HG03558 (cell line): ENCODE results near the gene NOP10.
A peak's percentile ranks its signal among the peaks of the same experiment; 100 is the strongest.
"Not testable (repeated sequence)": the region's sequence is repeated elsewhere in the genome, so short reads cannot be mapped to it uniquely, and the experiment has no call there.

Experiments used
- ATAC-seq: cut with Tn5 transposase; IDR thresholded peaks from one replicate; pipeline ENCODE4 v1.9.1; 2021; ENCODE audit warnings: moderate number of reproducible peaks; ENCODE audit not compliant: unreplicated experiment; ENCODE audit errors: extremely low read depth

NOP10 gene

DNA sequence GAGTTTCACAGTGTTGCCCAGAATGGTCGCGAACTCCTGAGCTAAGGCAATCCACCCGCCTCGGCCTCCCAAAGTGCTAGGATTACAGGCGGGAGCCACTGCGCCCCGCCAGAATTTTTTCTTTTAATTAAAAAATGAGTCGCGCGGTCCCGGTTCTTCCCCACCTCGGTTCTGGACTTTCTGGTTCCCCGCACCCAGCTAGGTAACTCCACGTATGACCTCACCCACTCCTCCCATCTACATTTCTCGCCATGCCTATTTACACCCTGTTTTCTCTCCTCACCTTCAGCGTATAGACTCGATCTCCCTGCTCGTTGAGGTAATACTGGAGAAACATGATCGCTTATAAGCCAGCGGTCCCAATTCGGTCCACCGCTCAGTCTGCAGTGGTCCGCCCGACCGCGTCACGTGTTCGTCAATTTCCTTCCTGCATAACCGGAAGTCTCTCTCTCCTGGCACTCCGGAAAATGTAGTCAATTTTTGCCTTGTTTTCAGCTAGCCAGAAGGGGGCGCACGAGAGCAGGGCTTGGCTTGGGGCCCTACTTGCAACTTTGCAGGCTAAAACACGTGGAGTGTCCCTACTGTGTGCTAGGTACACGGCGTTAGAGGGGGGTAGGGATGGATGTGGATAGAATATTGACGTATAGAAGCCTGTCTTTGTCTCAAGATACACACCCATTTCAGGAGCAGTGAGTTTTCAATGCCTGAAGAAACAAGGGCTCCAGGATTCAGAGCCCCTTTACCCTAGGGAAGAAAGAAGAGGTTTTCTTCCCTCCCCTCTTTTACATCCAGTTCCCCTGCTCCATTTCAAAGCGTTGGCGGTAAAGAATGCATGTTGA is at the start of gene NOP10, which contains the start of gene NUTM1:
Gene NOP10, minus strand, starts transcription at position 400 of the 839 bp plus-strand sequence. Its CDS starts 63 bp downstream, at position 337.
Gene NUTM1, plus strand, starts transcription at position 579 of the 839 bp plus-strand sequence. CDS start 382 bp downstream, outside the sequence.
- ATAC-seq = peak; percentile 76

DNA sequence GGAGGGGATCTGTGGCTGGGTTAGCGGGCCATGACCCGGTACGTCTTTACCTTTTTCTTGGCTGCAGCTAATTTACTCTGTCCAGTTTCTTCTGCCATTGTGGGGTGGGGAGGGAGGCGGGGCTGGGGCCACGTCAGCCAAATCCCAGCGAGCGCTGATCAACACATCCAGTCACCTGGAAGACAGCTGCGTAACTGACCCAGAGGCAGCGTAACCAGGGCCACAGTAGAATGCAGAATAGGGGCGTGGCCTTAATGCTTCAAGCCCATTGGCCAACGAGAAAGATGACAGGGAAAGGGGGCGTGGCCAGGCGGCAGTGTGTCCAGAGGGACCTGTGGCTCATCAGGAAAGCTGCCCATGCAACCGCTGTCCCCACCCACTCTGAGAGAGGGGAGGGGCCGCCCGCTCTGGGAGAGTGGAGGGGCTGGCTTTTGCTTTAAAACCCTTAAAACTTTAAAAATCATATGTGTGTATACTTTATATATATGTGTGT is 46.7 kb upstream of the NOP10 start:
- ATAC-seq = not testable (repeated sequence)

- not testable (repeated sequence) for ATAC-seq
Measured at GRCh38 chr15:34381829-34382521, 39.0 kb upstream of the NOP10 start.

DNA sequence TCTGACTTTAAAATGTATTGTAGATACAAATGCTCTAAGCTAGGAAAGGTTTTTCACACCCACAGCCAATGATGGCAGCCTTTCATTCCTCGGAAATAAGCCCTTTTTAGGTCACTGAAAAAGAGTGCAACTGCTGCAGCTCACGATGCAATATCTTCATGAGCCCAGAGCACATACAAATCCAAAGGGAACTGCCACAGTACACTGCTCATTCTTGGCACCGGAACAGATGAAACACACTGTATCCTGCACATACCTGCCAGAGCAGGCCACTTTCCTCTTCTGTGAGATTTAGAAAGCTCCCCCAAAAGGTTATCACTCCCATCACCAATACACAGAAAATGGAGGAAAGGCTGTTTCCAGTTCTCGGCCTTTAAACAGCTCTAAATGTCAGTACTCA is 37.6 kb upstream of the NOP10 start:
- ATAC-seq = not testable (repeated sequence)

GRCh38 chr15:34376856-34377255 is 33.9 kb upstream of the NOP10 start:
- ATAC-seq = no peak

DNA sequence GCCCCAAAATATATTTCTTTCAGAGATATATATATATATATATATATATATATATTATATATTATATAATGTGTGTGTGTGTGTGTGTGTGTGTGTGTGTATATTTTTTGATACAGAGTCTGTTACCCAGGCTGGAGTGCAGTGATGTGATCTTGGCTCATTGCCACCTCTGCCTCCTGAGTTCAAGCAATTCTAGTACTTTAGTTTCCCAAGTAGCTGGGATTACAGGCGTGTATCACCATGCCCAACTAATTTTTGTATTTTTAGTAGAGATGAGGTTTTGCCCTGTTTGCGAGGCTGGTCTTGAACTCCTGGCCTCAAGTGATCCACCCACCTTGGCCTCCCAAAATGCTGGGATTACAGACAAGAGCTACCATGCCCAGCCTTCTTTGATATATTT is 32.6 kb upstream of the NOP10 start:
- not testable (repeated sequence) for ATAC-seq

DNA sequence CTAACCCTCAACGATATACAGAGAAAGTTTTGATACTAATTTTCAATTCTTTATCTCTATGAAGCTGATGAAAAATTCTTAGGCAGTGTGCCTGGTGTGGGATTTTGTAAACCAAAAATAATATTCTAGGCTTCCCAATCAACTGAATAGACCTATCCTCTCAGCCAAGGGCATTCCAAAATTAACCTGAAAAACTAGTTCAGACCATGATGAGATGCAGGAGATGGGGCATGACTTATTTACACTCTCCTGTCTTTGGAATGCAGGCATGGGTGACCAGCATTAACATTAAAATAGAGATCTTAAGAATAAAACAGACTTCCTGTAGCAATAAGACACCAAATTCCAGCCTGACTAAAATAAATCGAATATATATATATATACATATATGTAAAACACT is 31.9 kb upstream of the NOP10 start:
- no peak for ATAC-seq

- no peak for ATAC-seq
Measured at GRCh38 chr15:34373951-34374350, 31.0 kb upstream of the NOP10 start.

DNA sequence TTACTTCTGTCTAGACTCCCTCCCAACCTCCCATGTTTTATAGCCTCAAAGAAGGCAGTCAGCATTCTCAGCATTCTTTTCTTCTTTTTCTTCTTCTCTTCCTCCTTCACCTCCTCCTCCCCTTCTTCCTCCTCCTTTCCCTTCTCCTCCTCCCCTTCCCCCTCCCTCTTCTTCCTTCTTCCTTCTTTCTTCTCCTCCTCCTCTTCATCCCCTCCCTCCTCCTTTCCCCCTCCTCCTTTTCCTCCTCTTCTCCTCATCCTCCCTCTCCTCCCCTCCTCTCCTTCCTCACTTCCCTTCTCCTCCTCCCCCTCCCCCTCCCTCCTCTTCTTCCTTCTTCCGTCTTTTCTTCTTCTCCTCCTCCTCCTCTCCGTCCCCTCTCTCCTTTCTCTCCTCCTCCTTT is 27.7 kb upstream of the NOP10 start:
- ATAC-seq = no peak

DNA sequence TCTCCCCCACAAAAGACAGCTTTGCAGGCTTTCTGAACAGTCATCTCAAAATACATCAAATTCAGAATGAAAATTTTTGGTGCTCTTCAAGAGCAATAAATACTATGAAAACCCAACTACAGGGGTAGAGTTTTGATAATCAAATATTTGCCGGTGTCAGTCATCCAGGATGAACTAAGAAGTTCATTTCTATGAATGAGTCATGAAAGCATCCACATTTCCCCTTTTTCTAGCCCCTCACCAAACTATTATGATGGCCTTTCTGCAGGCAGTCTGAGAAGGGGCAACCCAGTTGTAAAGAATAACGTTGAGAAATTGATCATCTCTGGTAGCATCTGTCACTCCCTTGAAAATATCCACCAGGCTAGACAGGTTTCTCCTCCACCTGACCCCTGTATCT is 27.2 kb upstream of the NOP10 start:
- no peak for ATAC-seq

DNA sequence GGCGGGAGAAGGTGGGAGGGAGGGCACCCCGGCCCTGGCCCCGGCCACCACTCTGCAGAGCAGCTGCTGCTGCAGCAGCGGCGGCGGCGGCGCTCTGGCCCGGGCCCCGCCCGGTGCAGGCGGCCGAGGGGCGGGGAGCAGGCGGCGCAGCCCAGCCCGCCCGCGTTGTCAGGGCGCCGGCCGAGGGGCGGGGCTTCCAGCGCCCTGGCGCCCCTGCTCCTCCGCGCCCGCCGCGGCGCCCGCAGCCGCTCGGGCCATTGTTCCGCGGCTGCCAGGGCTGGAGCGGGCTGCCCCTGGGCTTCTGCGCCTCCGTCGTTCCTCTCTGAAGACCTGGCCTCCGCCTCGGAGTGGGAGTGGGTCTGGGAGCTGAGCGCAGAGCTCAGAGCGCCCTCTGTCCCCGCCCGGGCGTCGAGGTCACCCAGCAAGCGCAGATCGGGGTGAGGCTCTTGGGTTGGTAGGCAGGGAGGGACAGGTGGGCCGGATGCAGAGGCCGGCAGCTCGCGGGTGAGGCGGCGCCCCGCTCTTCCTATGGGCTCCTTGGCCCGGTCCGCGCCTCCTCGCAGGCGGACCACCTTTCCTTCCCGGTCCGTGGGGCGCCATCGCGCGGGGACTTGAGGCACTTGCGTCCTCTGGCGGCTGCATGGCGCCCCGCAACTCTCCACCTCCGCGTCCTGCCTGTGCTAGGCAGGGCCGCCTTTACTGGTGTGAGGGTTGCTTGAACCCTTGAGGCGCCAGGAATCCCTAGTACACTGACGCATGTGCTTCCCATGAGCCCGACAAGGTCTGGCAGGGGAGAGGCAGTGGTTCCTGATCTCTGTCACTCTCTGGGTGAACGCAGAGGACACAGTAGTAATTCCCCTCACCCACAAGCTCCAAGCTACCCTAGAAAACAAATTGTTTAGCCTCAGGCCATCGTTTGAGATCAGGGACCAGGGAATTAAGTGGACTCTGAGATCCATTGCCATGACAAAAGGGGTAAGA is 24.5 kb upstream of the NOP10 start, which contains the start of gene LPCAT4:
Gene LPCAT4, minus strand, starts transcription at position 96 of the 981 bp plus-strand sequence. CDS start 96 bp downstream, outside the sequence.
- ATAC-seq = peak; percentile 54

GRCh38 chr15:34366271-34367065 is 23.5 kb upstream of the NOP10 start:
- no peak for ATAC-seq

DNA sequence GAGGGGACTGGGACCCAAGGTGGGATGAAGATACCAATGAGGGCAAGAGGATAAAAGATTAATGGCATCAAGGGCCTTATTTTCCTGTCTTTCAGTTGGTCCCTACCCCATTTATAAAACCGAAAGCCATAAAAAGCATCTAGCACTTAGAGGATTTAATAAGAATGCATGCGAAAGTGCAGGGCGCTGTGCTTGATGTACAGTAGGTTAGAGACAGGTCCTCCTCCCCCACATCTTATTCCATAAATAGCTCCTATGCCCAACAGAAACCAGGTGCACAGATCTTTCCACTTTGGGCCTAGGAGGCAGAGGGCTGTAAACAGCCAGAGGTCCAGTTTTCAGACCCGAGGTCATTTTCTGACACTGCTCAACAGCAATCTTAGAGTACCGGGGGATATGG is 22.9 kb upstream of the NOP10 start:
- ATAC-seq = no peak

DNA sequence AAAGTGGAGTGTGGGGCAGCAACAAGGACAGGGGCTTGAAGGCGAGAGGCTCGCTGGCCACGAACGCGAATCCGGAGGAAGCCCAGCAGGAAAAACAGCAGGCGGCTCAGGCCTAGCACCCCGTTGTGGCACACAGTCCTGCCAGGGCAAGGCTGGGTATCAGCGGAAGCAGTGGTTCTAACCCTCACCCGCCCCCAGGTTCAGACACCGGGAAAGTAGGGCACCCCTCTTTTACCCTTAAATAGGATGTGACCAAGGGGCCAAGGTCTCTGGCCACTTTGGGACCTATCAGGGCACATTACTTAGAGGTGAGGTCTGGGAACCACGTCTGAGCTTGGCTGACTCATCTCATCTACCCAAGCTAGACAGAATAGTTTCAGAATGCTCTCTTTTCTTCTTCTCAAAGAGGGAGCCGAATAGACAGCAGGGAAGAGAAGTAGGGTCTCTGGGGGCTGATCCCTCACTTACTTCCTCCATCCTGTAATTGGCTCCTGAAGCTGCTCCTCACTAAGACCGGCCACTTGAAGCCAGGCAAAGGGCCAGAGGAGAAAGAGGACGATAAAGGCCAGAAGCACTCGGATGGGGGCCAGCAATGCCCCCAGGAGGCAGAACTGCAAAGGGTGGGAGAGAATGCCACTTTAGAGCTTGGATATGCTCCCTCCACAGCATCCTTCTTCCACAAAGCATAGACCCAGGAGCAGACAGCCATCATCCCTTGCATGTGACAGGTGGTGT is 22.3 kb upstream of the NOP10 start:
- ATAC-seq = no peak

- no peak for ATAC-seq
Measured at GRCh38 chr15:34364041-34364440, 21.1 kb upstream of the NOP10 start.

GRCh38 chr15:34362047-34362773 is 19.3 kb upstream of the NOP10 start:
- ATAC-seq = no peak

- ATAC-seq = no peak
Measured at GRCh38 chr15:34361278-34361677, 18.3 kb upstream of the NOP10 start.

- no peak for ATAC-seq
Measured at GRCh38 chr15:34360298-34360697, 17.4 kb upstream of the NOP10 start.
